NK-92 (cell line): ENCODE measurements around the gene ILF2.
"Not testable (repeated sequence)": the region's sequence is repeated elsewhere in the genome, so short reads cannot be mapped to it uniquely, and the experiment has no call there.

Experiments
- DNase-seq: peaks from one replicate; lab custom pipeline; 2025; ENCODE audit not compliant: unreplicated experiment; lab: John Stamatoyannopoulos, UW

The ILF2 gene

GRCh38 chr1:153679337-153680119 lies 8.7 kb upstream of the ILF2 start:
- no peak for DNase-seq

- DNase-seq: no peak
Observed at GRCh38 chr1:153678519-153679336, 7.9 kb upstream of the ILF2 start, which contains the start of gene NPR1. Gene NPR1 (plus strand): TSS chr1:153678688. CDS start chr1:153679109, 421 bp downstream.

GRCh38 chr1:153677718-153678518 lies 7.1 kb upstream of the ILF2 start:
- DNase-seq: no peak

- DNase-seq: no peak
Observed at GRCh38 chr1:153673511-153673910, 2.7 kb upstream of the ILF2 start.

- DNase-seq: not testable (repeated sequence)
Observed at GRCh38 chr1:153671628-153672353, 998 bp upstream of the ILF2 start.

- DNase-seq: no peak
Observed at GRCh38 chr1:153670257-153670858, 435 bp downstream of the ILF2 start.

GRCh38 chr1:153669606-153670005 lies 1.2 kb downstream of the ILF2 start:
- DNase-seq: no peak

GRCh38 chr1:153668672-153669071 lies 2.1 kb downstream of the ILF2 start:
- DNase-seq: not testable (repeated sequence)

- DNase-seq: no peak
Observed at GRCh38 chr1:153667439-153667838, 3.4 kb downstream of the ILF2 start.

GRCh38 chr1:153663211-153663610 lies 7.6 kb downstream of the ILF2 start:
- no peak for DNase-seq

- no peak for DNase-seq
Observed at GRCh38 chr1:153662269-153662668, 8.5 kb downstream of the ILF2 start.

GRCh38 chr1:153661111-153661708 lies 9.6 kb downstream of the ILF2 start:
- no peak for DNase-seq

GRCh38 chr1:153659656-153660055 lies 11.1 kb downstream of the ILF2 start:
- no peak for DNase-seq

- DNase-seq: no peak
Observed at GRCh38 chr1:153659175-153659534, 11.6 kb downstream of the ILF2 start.

GRCh38 chr1:153658400-153659174 lies 12.2 kb downstream of the ILF2 start, which contains the start of gene SNAPIN:
Gene SNAPIN (plus strand): TSS chr1:153658703. CDS start chr1:153658744, 41 bp downstream.
- DNase-seq: no peak

- DNase-seq: no peak
Observed at GRCh38 chr1:153655333-153655732, 15.5 kb downstream of the ILF2 start.

GRCh38 chr1:153652805-153653500 lies 17.8 kb downstream of the ILF2 start:
- DNase-seq: no peak

- DNase-seq: no peak
Observed at GRCh38 chr1:153651771-153652170, 19.0 kb downstream of the ILF2 start.
